Stimulated activated CD8-positive, alpha-beta memory T cell treated with anti-CD3 and anti-CD28 coated beads, Interleukin-4, amount 100 ng/mL, for 48 hours (primary cell): ENCODE results near the gene SRRM2.

ENCODE experiments used
- DNase-seq: peaks from one replicate; pipeline ENCODE4 v3.0.0-alpha.2; 2020

SRRM2 gene

GRCh38 chr16:2779151-2779920 lies 26.9 kb downstream of the SRRM2 start:
- DNase-seq: peak; percentile 22

- no peak for DNase-seq
Observed at GRCh38 chr16:2779978-2780898, 27.8 kb downstream of the SRRM2 start.

GRCh38 chr16:2782583-2783351 lies 30.3 kb downstream of the SRRM2 start:
- no peak for DNase-seq

DNA sequence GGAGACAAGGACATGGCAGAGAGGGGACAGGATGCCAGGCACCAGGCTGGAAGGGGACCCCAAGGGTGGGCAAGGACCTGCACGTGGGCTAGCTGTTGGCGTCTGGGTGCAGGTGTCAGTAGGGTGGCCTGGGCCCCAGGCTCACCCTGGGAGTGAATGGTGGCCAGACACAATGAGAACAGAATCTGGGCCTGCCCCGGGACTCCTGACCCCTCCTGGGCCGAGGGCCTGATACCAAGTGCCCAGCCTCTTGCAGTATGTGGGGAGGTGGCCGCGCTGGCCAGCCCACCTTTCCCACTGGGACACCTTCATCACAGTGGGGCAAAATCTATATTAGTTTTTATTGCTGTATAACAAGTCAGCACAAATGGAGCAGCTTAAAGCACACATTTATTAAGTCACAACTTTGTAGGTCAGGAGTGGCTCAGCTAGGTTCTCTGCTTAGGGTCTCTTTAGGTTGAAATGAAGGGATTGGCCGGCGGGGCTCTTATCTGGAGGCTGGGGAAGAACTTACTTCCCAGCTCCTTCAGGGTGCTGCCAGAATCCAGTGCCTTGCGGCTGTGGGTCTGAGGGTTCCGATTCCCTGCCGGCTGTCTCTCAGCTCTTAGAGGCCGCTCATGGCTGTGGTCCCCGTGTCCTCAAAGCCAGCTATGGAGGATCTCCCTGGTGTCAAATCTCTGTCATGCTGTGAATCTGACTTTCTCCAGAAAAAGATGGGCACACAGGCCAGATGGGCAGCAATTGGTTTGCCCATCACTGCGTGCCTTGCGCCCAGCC lies 31.3 kb downstream of the SRRM2 start:
- DNase-seq: no peak

DNA sequence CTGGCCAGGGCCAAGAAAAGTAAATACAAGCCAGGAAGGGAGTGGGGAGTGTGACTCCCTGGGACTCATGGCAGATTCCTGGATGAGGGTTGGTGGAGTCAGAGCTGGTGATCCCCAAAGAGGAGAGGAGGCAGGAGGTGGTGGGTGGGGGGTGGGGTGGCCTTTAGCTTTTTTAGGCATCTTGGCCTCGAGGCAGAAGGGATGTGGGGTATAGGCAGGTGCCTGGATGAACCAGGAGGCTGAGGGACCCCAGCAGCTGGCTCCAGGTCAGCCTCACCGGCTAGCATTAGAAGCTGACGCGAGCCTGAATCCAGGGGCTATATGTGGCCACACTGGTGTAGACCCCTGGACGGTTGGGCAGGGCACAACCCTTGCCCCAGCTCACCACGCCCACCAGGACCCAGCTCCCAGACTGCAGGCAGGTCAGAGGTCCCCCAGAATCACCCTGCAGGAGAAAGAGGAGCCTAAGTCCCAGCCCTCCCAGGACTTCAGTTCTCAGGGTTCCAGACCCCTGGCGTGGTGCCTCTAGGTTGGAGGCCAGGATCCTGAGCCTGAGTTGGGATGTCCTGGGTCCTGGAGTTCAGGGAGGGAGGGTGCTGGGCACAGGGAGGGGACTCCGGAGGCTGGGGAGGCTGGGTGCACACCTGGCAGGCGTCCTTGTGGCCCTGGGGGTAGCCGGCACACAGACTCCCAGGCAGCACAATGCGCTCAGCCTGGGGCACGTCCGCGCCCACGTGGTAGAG lies 32.1 kb downstream of the SRRM2 start:
- no peak for DNase-seq

DNA sequence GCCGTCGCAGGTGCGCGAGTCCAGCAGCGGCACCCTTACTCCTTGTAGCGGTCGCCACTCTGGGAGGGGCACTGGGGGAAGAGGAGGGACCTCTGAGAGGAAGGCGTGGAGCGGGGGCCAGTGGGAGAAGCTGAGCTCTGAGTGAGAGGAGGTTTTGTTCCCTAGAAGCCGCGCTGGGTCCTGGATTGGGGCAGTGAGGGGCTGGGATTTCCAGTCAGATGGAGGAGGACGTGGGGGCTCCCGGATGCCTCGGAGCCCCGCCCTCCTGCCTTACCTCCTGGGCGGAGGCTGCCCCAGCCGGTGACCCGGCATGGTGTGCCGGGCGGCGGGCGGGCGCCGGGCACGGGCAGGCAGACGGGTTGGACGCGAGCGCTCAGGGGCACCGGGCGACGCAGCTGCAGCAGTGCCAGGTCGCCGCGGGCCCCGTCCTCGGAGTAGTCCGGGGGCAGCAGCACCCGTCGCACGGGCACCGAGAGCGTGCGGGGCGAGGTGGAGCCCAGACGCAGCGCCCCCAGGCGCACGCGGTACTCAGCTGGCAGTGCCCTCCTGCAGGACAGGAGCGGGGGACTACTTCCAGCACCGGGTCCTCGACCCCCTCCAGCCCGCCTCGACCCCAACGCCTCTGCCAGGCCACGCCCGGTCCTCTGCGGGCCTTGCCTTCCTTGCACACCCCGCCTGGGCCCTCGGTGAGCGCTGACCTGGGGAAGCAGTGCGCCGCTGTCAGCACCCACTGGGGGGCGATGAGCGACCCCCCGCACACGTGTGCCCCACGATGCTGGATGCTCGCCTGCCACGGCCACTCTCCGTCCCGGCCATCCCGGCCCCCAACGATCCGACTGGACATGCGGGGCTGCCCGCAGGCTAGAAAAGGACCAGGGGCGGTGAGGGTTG lies 32.9 kb downstream of the SRRM2 start:
- DNase-seq: peak; percentile 64

- DNase-seq: no peak
Observed at GRCh38 chr16:2786061-2786825, 33.8 kb downstream of the SRRM2 start.

DNA sequence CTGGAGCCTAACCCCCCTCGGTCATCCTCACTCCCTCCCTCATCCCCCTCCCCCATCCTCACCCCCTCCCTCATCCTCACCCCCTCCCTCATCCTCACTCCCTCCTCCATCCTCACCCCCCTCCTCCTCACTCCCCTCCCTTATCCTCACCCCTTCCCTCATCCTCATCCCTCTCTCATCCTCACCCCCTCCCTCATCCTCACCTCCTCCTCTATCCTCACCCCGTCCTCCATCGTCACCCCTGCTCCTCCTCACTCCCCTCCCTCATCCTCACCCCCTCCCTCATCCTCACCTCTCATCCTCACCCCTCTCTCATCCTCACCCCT lies 34.4 kb downstream of the SRRM2 start:
- DNase-seq: no peak

- no peak for DNase-seq
Observed at GRCh38 chr16:2787406-2787805, 35.0 kb downstream of the SRRM2 start, which contains the start of gene PRSS33. PRSS33 (minus strand) TSS chr16:2787560; CDS start chr16:2786547, 1,013 bp downstream.

GRCh38 chr16:2787961-2788360 lies 35.5 kb downstream of the SRRM2 start:
- DNase-seq: no peak

- DNase-seq: no peak
Observed at GRCh38 chr16:2790631-2791030, 38.2 kb downstream of the SRRM2 start.

DNA sequence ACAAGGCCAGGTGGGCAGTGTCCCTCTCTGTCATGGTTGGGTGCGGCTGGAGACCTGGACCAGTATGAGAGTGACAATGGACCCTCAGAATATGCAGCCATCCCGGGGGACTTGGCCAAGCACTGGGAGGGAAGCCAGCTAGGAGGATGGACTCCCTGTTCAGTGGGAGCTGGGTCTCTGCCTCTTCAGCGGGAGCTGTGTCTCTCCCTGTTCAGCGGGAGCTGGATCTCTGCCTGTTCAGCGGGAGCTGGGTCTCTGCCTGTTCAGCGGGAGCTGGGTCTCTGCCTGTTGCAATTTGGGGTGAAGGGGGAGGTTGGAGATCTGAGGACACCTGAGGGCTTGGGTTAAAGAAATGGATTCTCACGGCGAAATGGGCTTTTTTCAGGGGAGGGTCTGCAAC lies 38.7 kb downstream of the SRRM2 start:
- DNase-seq: no peak

GRCh38 chr16:2792940-2793339 lies 40.5 kb downstream of the SRRM2 start:
- no peak for DNase-seq

GRCh38 chr16:2795395-2796143 lies 43.1 kb downstream of the SRRM2 start:
- no peak for DNase-seq

GRCh38 chr16:2798723-2799204 lies 46.3 kb downstream of the SRRM2 start:
- DNase-seq: no peak

GRCh38 chr16:2799205-2799858 lies 46.9 kb downstream of the SRRM2 start:
- no peak for DNase-seq

GRCh38 chr16:2799859-2800226 lies 47.4 kb downstream of the SRRM2 start:
- DNase-seq: no peak

GRCh38 chr16:2803545-2804195 lies 51.2 kb downstream of the SRRM2 start:
- DNase-seq: no peak
